Glutamatergic neuron (in vitro differentiated cells): ENCODE results near the gene SLC18A3. TPM values are rescaled to one million over a fixed set of nuclear protein-coding genes. Genes with fewer than 3 reads are reported as not detected.
A peak's percentile ranks its signal among the peaks of the same experiment; 100 is the strongest.

Experiments
- DNase-seq: peaks from one replicate; pipeline ENCODE4 v3.0.0; 2022
- H3K27ac Mint-ChIP-seq: one replicate; pipeline ENCODE4 v1.8.0; 2020; ENCODE audit warnings: mild to moderate bottlenecking, mixed read lengths, inconsistent platforms; ENCODE audit not compliant: unreplicated experiment
- H3K27me3 Mint-ChIP-seq: one replicate; pipeline ENCODE4 v1.8.0; 2020; ENCODE audit warnings: mild to moderate bottlenecking, moderate library complexity, mixed read lengths, inconsistent platforms; ENCODE audit not compliant: unreplicated experiment
- H3K36me3 Mint-ChIP-seq: one replicate; pipeline ENCODE4 v1.8.0; 2020; ENCODE audit warnings: mild to moderate bottlenecking, mixed read lengths, inconsistent platforms; ENCODE audit not compliant: unreplicated experiment
- H3K4me1 Mint-ChIP-seq: one replicate; pipeline ENCODE4 v1.8.0; 2020; ENCODE audit warnings: mild to moderate bottlenecking, low read depth, mixed read lengths, inconsistent platforms; ENCODE audit not compliant: unreplicated experiment
- H3K4me3 Mint-ChIP-seq: one replicate; pipeline ENCODE4 v1.8.0; 2020; ENCODE audit warnings: mild to moderate bottlenecking, mixed read lengths, inconsistent platforms; ENCODE audit not compliant: unreplicated experiment
- H3K9me3 Mint-ChIP-seq: one replicate; pipeline ENCODE4 v1.8.0; 2020; ENCODE audit warnings: mild to moderate bottlenecking, moderate library complexity, mixed read lengths, inconsistent platforms; ENCODE audit not compliant: unreplicated experiment
- total RNA-seq: library from RNA; stranded (reverse); fragmentation: NEBNext Ultra II Directional; extraction: Animal tissue kit (Norgen Biotek cat#: 25700); gene quantifications from one replicate; pipeline ENCODE4 v1.2.1, GENCODE V29; 2021; ENCODE audit not compliant: unreplicated experiment
- TF ChIP-seq, protein P1 (sequence below): fragments of 200-600 bp; sonication (generic); IDR thresholded peaks from one replicate; pipeline ENCODE4 v1.5.0; 2021; ENCODE audit not compliant: partially characterized antibody, unreplicated experiment

The SLC18A3 gene
- total RNA-seq, 1 donor from 2014 or later, result 21.5 TPM

DNA sequence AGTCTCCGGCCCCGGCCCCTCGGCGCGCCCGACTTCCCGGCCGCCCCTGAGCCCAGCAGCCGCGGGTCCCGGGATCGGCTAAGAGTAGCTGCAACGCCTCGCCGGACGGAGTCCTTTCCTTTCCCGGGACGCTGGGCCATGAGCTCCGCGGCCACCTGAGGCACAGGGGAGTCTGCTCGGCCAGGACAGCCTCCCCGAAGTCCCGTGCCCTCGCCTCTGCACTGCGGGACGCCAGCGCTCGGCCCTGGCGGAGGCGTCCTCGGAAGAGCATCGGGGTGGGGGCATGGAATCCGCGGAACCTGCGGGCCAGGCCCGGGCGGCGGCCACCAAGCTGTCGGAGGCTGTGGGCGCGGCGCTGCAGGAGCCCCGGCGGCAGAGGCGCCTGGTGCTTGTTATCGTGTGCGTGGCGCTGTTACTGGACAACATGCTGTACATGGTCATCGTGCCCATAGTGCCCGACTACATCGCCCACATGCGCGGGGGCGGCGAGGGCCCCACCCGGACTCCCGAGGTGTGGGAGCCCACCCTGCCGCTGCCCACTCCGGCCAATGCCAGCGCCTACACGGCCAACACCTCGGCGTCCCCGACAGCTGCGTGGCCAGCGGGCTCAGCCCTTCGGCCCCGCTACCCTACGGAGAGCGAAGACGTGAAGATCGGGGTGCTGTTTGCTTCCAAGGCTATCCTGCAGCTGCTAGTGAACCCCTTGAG is 502 bp downstream of the SLC18A3 start:
- Mint-ChIP-seq H3K4me1 (peaks cover 21% of the 10 kb centered on the region), H3K4me3 (peak overlapping the region; percentile 84), H3K9me3 (peaks cover 20% of the 10 kb centered on the region), H3K27ac (no peak overlapping the region), H3K27me3 (peaks cover 44% of the 10 kb centered on the region), H3K36me3 (no peaks in the 10 kb centered on the region)
- TF ChIP-seq, protein P1, sequence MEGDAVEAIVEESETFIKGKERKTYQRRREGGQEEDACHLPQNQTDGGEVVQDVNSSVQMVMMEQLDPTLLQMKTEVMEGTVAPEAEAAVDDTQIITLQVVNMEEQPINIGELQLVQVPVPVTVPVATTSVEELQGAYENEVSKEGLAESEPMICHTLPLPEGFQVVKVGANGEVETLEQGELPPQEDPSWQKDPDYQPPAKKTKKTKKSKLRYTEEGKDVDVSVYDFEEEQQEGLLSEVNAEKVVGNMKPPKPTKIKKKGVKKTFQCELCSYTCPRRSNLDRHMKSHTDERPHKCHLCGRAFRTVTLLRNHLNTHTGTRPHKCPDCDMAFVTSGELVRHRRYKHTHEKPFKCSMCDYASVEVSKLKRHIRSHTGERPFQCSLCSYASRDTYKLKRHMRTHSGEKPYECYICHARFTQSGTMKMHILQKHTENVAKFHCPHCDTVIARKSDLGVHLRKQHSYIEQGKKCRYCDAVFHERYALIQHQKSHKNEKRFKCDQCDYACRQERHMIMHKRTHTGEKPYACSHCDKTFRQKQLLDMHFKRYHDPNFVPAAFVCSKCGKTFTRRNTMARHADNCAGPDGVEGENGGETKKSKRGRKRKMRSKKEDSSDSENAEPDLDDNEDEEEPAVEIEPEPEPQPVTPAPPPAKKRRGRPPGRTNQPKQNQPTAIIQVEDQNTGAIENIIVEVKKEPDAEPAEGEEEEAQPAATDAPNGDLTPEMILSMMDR, result no peak
- no peak for DNase-seq

DNA sequence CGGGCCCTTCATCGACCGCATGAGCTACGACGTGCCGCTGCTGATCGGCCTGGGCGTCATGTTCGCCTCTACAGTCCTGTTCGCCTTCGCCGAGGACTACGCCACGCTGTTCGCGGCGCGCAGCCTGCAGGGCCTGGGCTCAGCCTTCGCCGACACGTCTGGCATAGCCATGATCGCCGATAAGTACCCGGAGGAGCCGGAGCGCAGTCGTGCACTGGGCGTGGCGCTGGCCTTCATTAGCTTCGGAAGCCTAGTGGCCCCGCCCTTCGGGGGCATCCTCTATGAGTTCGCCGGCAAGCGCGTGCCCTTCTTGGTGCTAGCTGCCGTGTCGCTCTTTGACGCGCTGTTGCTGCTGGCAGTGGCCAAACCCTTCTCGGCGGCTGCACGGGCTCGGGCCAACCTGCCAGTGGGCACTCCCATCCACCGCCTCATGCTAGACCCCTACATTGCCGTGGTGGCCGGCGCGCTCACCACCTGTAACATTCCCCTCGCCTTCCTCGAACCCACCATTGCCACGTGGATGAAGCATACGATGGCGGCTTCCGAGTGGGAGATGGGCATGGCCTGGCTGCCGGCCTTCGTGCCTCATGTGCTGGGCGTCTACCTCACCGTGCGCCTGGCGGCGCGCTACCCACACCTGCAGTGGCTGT is 1.2 kb downstream of the SLC18A3 start:
- H3K4me1 Mint-ChIP-seq, result peaks cover 21% of the 10 kb centered on the region
- TF ChIP-seq, protein P1, result no peak
- peak overlapping the region; percentile 84 for H3K4me3 Mint-ChIP-seq
- DNase-seq, result peak; percentile 71
- peaks cover 40% of the 10 kb centered on the region for H3K27me3 Mint-ChIP-seq
- H3K9me3 Mint-ChIP-seq, result peaks cover 17% of the 10 kb centered on the region
- H3K27ac Mint-ChIP-seq, result no peak overlapping the region
- H3K36me3 Mint-ChIP-seq, result no peaks in the 10 kb centered on the region

DNA sequence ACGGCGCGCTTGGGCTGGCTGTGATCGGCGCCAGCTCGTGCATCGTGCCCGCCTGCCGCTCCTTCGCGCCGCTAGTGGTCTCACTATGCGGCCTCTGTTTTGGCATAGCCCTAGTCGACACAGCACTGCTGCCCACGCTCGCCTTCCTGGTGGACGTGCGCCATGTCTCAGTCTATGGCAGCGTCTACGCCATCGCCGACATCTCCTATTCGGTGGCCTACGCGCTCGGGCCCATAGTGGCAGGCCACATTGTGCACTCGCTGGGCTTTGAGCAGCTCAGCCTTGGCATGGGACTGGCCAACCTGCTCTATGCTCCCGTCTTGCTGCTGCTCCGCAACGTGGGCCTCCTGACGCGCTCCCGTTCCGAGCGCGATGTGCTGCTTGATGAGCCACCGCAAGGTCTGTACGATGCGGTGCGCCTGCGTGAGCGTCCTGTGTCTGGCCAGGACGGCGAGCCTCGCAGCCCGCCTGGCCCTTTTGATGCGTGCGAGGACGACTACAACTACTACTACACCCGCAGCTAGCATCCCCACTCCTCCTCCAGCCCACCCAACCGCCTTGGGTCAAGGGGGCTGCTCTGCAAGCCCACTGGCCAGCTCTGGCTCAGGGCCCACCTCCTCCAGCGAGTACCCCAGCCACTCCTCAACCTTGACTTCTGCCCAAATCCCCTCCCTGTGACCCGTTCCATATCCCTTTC is 1.9 kb downstream of the SLC18A3 start:
- no peak for DNase-seq
- peak overlapping the region; percentile 84 for H3K4me3 Mint-ChIP-seq
- H3K27me3 Mint-ChIP-seq, result peaks cover 40% of the 10 kb centered on the region

DNA sequence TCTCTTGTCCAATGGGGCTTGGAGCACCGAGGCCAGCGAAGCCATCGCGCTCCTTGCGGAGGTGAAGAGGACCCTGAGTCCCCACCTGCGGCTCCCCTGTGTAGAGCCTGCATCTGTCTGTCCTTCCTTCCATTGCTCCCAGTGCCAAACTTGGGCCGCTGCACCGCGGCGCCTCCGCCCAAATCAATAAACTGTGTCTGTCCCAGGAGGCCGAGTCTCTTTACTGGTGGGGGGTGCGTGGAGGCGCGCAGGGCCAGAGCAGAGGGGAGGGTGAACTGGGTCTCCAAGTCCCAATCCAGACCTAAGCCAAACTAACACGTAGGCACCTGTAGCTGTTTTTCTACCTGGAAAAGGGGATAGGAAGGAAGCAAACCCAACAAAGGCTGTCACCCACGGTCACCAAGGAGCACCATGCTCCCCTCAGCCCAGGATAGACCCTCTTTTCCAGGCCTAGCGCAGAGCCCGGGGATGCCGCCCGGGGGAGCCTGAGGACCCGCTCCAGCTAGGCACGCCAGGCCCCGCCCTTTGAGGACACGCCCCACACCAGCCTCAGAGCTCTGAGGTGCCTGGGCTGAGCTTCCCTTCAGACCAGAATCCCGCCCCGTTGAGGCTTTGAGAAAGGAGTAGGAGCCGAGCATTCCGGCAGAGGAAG is 2.5 kb downstream of the SLC18A3 start:
- TF ChIP-seq, protein P1, result no peak

More for the DNA sequence above, 1.9 kb downstream of the SLC18A3 start:
- Mint-ChIP-seq H3K27ac (peak overlapping the region; percentile 77), H3K9me3 (peaks cover 17% of the 10 kb centered on the region), H3K36me3 (no peaks in the 10 kb centered on the region), H3K4me1 (peaks cover 21% of the 10 kb centered on the region)
- TF ChIP-seq, protein P1, result no peak

More for the DNA sequence above, 2.5 kb downstream of the SLC18A3 start:
- Mint-ChIP-seq H3K27ac (no peak overlapping the region), H3K9me3 (peaks cover 17% of the 10 kb centered on the region), H3K27me3 (peaks cover 42% of the 10 kb centered on the region), H3K36me3 (no peaks in the 10 kb centered on the region), H3K4me1 (peaks cover 27% of the 10 kb centered on the region), H3K4me3 (peak overlapping the region; percentile 84)
- peak; percentile 79 for DNase-seq
